ENCODE results near the gene TMEM269.

GRCh38 chr1:42757892-42758275, 26.9 kb upstream of the TMEM269 start:
- no peak for TF ChIP-seq CTCF (IDR thresholded peaks at IDR 0.05)
- TF ChIP-seq EP300 (IDR thresholded peaks at IDR 0.05): no peak
- TF ChIP-seq POLR2A (IDR thresholded peaks at IDR 0.05): no peak
